Stimulated activated naive CD8-positive, alpha-beta T cell treated with anti-CD3 and anti-CD28 coated beads, Interleukin-15, Interleukin-2, amounts not matched to agents 100 ng/mL and 50 ng/mL, for 24 hours (primary cell): ENCODE data around the gene XPNPEP1.

Experiments
- H3K27ac Mint-ChIP-seq: one replicate; pipeline ENCODE4 v1.8.0; 2021; ENCODE audit warnings: mild to moderate bottlenecking, mixed read lengths
- H3K27me3 Mint-ChIP-seq: one replicate; pipeline ENCODE4 v1.8.0; 2021; ENCODE audit warnings: mixed read lengths
- H3K36me3 Mint-ChIP-seq: one replicate; pipeline ENCODE4 v1.8.0; 2021; ENCODE audit warnings: low read depth, mixed read lengths
- H3K4me1 Mint-ChIP-seq: one replicate; pipeline ENCODE4 v1.8.0; 2021; ENCODE audit warnings: low read depth, mixed read lengths
- H3K4me3 Mint-ChIP-seq: one replicate; pipeline ENCODE4 v1.8.0; 2021; ENCODE audit warnings: mild to moderate bottlenecking, mixed read lengths
- H3K9me3 Mint-ChIP-seq: one replicate; pipeline ENCODE4 v1.8.0; 2021; ENCODE audit warnings: mixed read lengths

XPNPEP1 gene

GRCh38 chr10:109958059-109958458 lies 34.7 kb upstream of the XPNPEP1 start:
- no peak overlapping the region for H3K4me3 Mint-ChIP-seq
- no peaks in the 10 kb centered on the region for H3K27me3 Mint-ChIP-seq
- peaks cover 7% of the 10 kb centered on the region for H3K4me1 Mint-ChIP-seq
- no peaks in the 10 kb centered on the region for H3K36me3 Mint-ChIP-seq
- no peaks in the 10 kb centered on the region for H3K9me3 Mint-ChIP-seq
- no peak overlapping the region for H3K27ac Mint-ChIP-seq

- no peak overlapping the region for H3K4me3 Mint-ChIP-seq
These were observed 33.9 kb upstream of the XPNPEP1 start for GRCh38 chr10:109957092-109957797.

GRCh38 chr10:109956454-109957091 lies 33.3 kb upstream of the XPNPEP1 start:
- no peak overlapping the region for H3K4me3 Mint-ChIP-seq
- no peaks in the 10 kb centered on the region for H3K27me3 Mint-ChIP-seq
- no peaks in the 10 kb centered on the region for H3K36me3 Mint-ChIP-seq
- H3K4me1 Mint-ChIP-seq, result peaks cover 7% of the 10 kb centered on the region
- H3K27ac Mint-ChIP-seq, result no peak overlapping the region
- H3K9me3 Mint-ChIP-seq, result no peaks in the 10 kb centered on the region

More at GRCh38 chr10:109957092-109957797, 33.9 kb upstream of the XPNPEP1 start:
- no peaks in the 10 kb centered on the region for H3K27me3 Mint-ChIP-seq
- H3K9me3 Mint-ChIP-seq, result no peaks in the 10 kb centered on the region
- peaks cover 7% of the 10 kb centered on the region for H3K4me1 Mint-ChIP-seq
- H3K27ac Mint-ChIP-seq, result no peak overlapping the region
- no peaks in the 10 kb centered on the region for H3K36me3 Mint-ChIP-seq

- no peak overlapping the region for H3K27ac Mint-ChIP-seq
- H3K27me3 Mint-ChIP-seq, result no peaks in the 10 kb centered on the region
- H3K36me3 Mint-ChIP-seq, result no peaks in the 10 kb centered on the region
- no peak overlapping the region for H3K4me3 Mint-ChIP-seq
- no peaks in the 10 kb centered on the region for H3K9me3 Mint-ChIP-seq
- H3K4me1 Mint-ChIP-seq, result peaks cover 7% of the 10 kb centered on the region
These were observed 30.5 kb upstream of the XPNPEP1 start for GRCh38 chr10:109953766-109954165.

GRCh38 chr10:109952526-109952925 lies 29.2 kb upstream of the XPNPEP1 start:
- Mint-ChIP-seq H3K4me1 (peaks cover 7% of the 10 kb centered on the region), H3K27ac (no peak overlapping the region), H3K9me3 (no peaks in the 10 kb centered on the region), H3K36me3 (no peaks in the 10 kb centered on the region), H3K4me3 (no peak overlapping the region), H3K27me3 (no peaks in the 10 kb centered on the region)

GRCh38 chr10:109947111-109947920 lies 24.0 kb upstream of the XPNPEP1 start:
- Mint-ChIP-seq H3K36me3 (no peaks in the 10 kb centered on the region), H3K4me3 (no peak overlapping the region), H3K27me3 (no peaks in the 10 kb centered on the region), H3K4me1 (no peaks in the 10 kb centered on the region), H3K27ac (no peak overlapping the region), H3K9me3 (no peaks in the 10 kb centered on the region)

GRCh38 chr10:109946680-109947079 lies 23.4 kb upstream of the XPNPEP1 start:
- Mint-ChIP-seq H3K27me3 (no peaks in the 10 kb centered on the region), H3K36me3 (no peaks in the 10 kb centered on the region), H3K4me3 (no peak overlapping the region), H3K4me1 (no peaks in the 10 kb centered on the region), H3K27ac (no peak overlapping the region), H3K9me3 (no peaks in the 10 kb centered on the region)

GRCh38 chr10:109945473-109946177 lies 22.3 kb upstream of the XPNPEP1 start:
- Mint-ChIP-seq H3K27me3 (no peaks in the 10 kb centered on the region), H3K27ac (peak overlapping the region; percentile 10), H3K4me3 (no peak overlapping the region), H3K9me3 (no peaks in the 10 kb centered on the region), H3K36me3 (no peaks in the 10 kb centered on the region), H3K4me1 (no peaks in the 10 kb centered on the region)

GRCh38 chr10:109944613-109945012 lies 21.3 kb upstream of the XPNPEP1 start:
- H3K36me3 Mint-ChIP-seq, result no peaks in the 10 kb centered on the region
- H3K9me3 Mint-ChIP-seq, result no peaks in the 10 kb centered on the region
- no peaks in the 10 kb centered on the region for H3K27me3 Mint-ChIP-seq
- H3K27ac Mint-ChIP-seq, result no peak overlapping the region
- H3K4me3 Mint-ChIP-seq, result no peak overlapping the region
- H3K4me1 Mint-ChIP-seq, result peaks cover 2% of the 10 kb centered on the region

- Mint-ChIP-seq H3K36me3 (no peaks in the 10 kb centered on the region), H3K4me1 (peaks cover 27% of the 10 kb centered on the region), H3K27me3 (no peaks in the 10 kb centered on the region), H3K27ac (no peak overlapping the region), H3K4me3 (no peak overlapping the region), H3K9me3 (no peaks in the 10 kb centered on the region)
These were observed 18.0 kb upstream of the XPNPEP1 start for GRCh38 chr10:109941236-109941862.

GRCh38 chr10:109940553-109940952 lies 17.2 kb upstream of the XPNPEP1 start:
- Mint-ChIP-seq H3K4me1 (peaks cover 33% of the 10 kb centered on the region), H3K27ac (no peak overlapping the region), H3K9me3 (no peaks in the 10 kb centered on the region), H3K27me3 (no peaks in the 10 kb centered on the region), H3K4me3 (no peak overlapping the region), H3K36me3 (no peaks in the 10 kb centered on the region)

GRCh38 chr10:109940117-109940516 lies 16.8 kb upstream of the XPNPEP1 start:
- Mint-ChIP-seq H3K27me3 (no peaks in the 10 kb centered on the region), H3K4me1 (peaks cover 38% of the 10 kb centered on the region), H3K36me3 (no peaks in the 10 kb centered on the region), H3K9me3 (no peaks in the 10 kb centered on the region), H3K27ac (no peak overlapping the region), H3K4me3 (no peak overlapping the region)

- no peaks in the 10 kb centered on the region for H3K27me3 Mint-ChIP-seq
- no peaks in the 10 kb centered on the region for H3K9me3 Mint-ChIP-seq
- H3K27ac Mint-ChIP-seq, result no peak overlapping the region
- H3K4me1 Mint-ChIP-seq, result peaks cover 44% of the 10 kb centered on the region
- no peaks in the 10 kb centered on the region for H3K36me3 Mint-ChIP-seq
- H3K4me3 Mint-ChIP-seq, result no peak overlapping the region
These were observed 16.1 kb upstream of the XPNPEP1 start for GRCh38 chr10:109939315-109939961.

- H3K9me3 Mint-ChIP-seq, result no peaks in the 10 kb centered on the region
- no peak overlapping the region for H3K27ac Mint-ChIP-seq
- no peaks in the 10 kb centered on the region for H3K27me3 Mint-ChIP-seq
- peaks cover 61% of the 10 kb centered on the region for H3K4me1 Mint-ChIP-seq
- no peak overlapping the region for H3K4me3 Mint-ChIP-seq
- no peaks in the 10 kb centered on the region for H3K36me3 Mint-ChIP-seq
These were observed 14.3 kb upstream of the XPNPEP1 start for GRCh38 chr10:109937460-109938065.
